A673 (cell line): ENCODE data around the gene ABCA9. TPM values are rescaled to one million over a fixed set of nuclear protein-coding genes. Genes with fewer than 3 reads are reported as not detected.

Source experiments
- BruUV-seq: library from RNA; stranded (reverse); fragments of 400-500 nt; replicated peaks from 2 replicates; lab custom pipeline; 2021; lab: Mats Ljungman, UMichigan
- CTCF ChIA-PET: fragments of 300-600 bp; sonication (Branson Sonifier 250); formaldehyde crosslinking; loops from one replicate; lab custom pipeline; 2022; ENCODE audit warnings: antibody characterized with exemption; lab: Charles Lee
- POLR2A ChIA-PET: fragments of 300-600 bp; sonication (Branson Sonifier 250); formaldehyde crosslinking; loops from one replicate; lab custom pipeline; 2022; ENCODE audit warnings: antibody characterized with exemption; ENCODE audit not compliant: low non-redundant PET; lab: Charles Lee
- DNase-seq: peaks from one replicate; pipeline ENCODE4 v3.0.0-alpha.2; 2015; ENCODE audit warnings: low spot score
- H3K27ac ChIP-seq: fragments of 200-600 bp; sonication (generic); 2 replicates; pipeline ENCODE4 v1.5.1; 2016; ENCODE audit warnings: mixed run types, low read depth, mild to moderate bottlenecking, mixed read lengths, antibody characterized with exemption, low read length; ENCODE audit not compliant: poor library complexity, severe bottlenecking
- H3K27me3 ChIP-seq: fragments of 200-600 bp; sonication (generic); replicated peaks from 2 replicates; pipeline ENCODE4 v1.6.1; 2017; ENCODE audit warnings: mixed run types, low read depth, mild to moderate bottlenecking, mixed read lengths, antibody characterized with exemption, low read length; ENCODE audit not compliant: insufficient read depth, poor library complexity
- H3K36me3 ChIP-seq: fragments of 200-600 bp; sonication (generic); 2 replicates; pipeline ENCODE4 v1.6.1; 2016; ENCODE audit warnings: mixed run types, mild to moderate bottlenecking, mixed read lengths, antibody characterized with exemption, low read length; ENCODE audit not compliant: insufficient read depth, poor library complexity, severe bottlenecking
- H3K4me1 ChIP-seq: fragments of 200-600 bp; sonication (generic); 2 replicates; pipeline ENCODE4 v1.6.1; 2017; ENCODE audit warnings: mixed run types, mild to moderate bottlenecking, mixed read lengths, antibody characterized with exemption, low read length; ENCODE audit not compliant: insufficient read depth, poor library complexity, severe bottlenecking
- H3K4me3 ChIP-seq: fragments of 200-600 bp; sonication (generic); 2 replicates; pipeline ENCODE4 v1.5.1; 2016; ENCODE audit warnings: low read depth, mixed run types, mild to moderate bottlenecking, mixed read lengths, low read length; ENCODE audit not compliant: poor library complexity, severe bottlenecking
- H3K9me3 ChIP-seq: fragments of 200-600 bp; sonication (generic); 2 replicates; pipeline ENCODE4 v1.6.1; 2016; ENCODE audit warnings: mixed run types, low read depth, mild to moderate bottlenecking, mixed read lengths, antibody characterized with exemption, low read length; ENCODE audit not compliant: poor library complexity, severe bottlenecking
- CTCF ChIP-seq: fragments of 300-800, 200-600 bp; sonication (generic); conservative IDR thresholded peaks from 2 replicates; pipeline ENCODE4 v1.5.1; 2017; ENCODE audit warnings: low read depth, mild to moderate bottlenecking, antibody characterized with exemption, low read length, moderate library complexity, mixed read lengths
- EZH2 ChIP-seq: fragments of 200-600 bp; sonication (generic); IDR thresholded peaks from 2 replicates; pipeline ENCODE4 v1.6.1; 2017; ENCODE audit warnings: borderline replicate concordance, low read depth, mild to moderate bottlenecking, mixed read lengths, antibody characterized with exemption, low read length; ENCODE audit not compliant: poor library complexity, severe bottlenecking
- intact Hi-C: fragments of 100-400 bp; cut with micrococcal nuclease; formaldehyde crosslinking; loops from one replicate; pipeline ENCODE4 v1.10.0; 2022; ENCODE audit not compliant: unreplicated experiment
- total RNA-seq: library from RNA; stranded (reverse); gene quantifications from 2 replicates; pipeline ENCODE4 v1.2.3, GENCODE V29; 2021

Gene ABCA9
- total RNA-seq, 1 experiment from 2014 or later = 1.4 TPM

GRCh38 chr17:68993112-68993511 is 67.6 kb downstream of the ABCA9 start:
- no peaks in the 10 kb centered on the region for H3K4me1 ChIP-seq
- CTCF ChIA-PET = no interaction called here
- H3K4me3 ChIP-seq = no peak overlapping the region
- intact Hi-C loops = no loop called here
- no peaks in the 10 kb centered on the region for H3K36me3 ChIP-seq
- no TSS peak for BruUV-seq
- H3K27ac ChIP-seq = no peak overlapping the region
- no peak for TF ChIP-seq EZH2
- no peak for TF ChIP-seq CTCF
- no peak for DNase-seq
- H3K9me3 ChIP-seq = no peaks in the 10 kb centered on the region
- POLR2A ChIA-PET = interaction anchor here (0.7 kb wide), 1 partner anchor 190 kb away, joined by 7 read pairs; no protein-coding TSS in a partner anchor
- no peaks in the 10 kb centered on the region for H3K27me3 ChIP-seq

GRCh38 chr17:68987966-68988365 is 72.8 kb downstream of the ABCA9 start:
- no peaks in the 10 kb centered on the region for H3K27me3 ChIP-seq
- no peak for DNase-seq
- ChIA-PET CTCF (no interaction called here), POLR2A (no interaction called here)
- no peak overlapping the region for H3K27ac ChIP-seq
- H3K36me3 ChIP-seq = no peaks in the 10 kb centered on the region
- H3K4me1 ChIP-seq = peaks cover 4% of the 10 kb centered on the region
- intact Hi-C loops = no loop called here
- no peak for TF ChIP-seq CTCF
- BruUV-seq = no TSS peak
- H3K4me3 ChIP-seq = no peak overlapping the region
- no peaks in the 10 kb centered on the region for H3K9me3 ChIP-seq

GRCh38 chr17:68981288-68981687 is 79.4 kb downstream of the ABCA9 start:
- H3K36me3 ChIP-seq = no peaks in the 10 kb centered on the region
- no TSS peak for BruUV-seq
- POLR2A ChIA-PET = no interaction called here
- H3K4me3 ChIP-seq = no peak overlapping the region
- CTCF ChIA-PET = no interaction called here
- peak; percentile 92 for DNase-seq
- H3K27me3 ChIP-seq = no peaks in the 10 kb centered on the region
- intact Hi-C loops = loop anchor here (1.0 to 5.0 kb wide), 2 partner anchors 147 to 256 kb away; no protein-coding TSS in a partner anchor
- H3K9me3 ChIP-seq = peaks cover 3% of the 10 kb centered on the region
- peaks cover 13% of the 10 kb centered on the region for H3K4me1 ChIP-seq
- H3K27ac ChIP-seq = no peak overlapping the region
- no peak for TF ChIP-seq CTCF
- TF ChIP-seq EZH2 = no peak
